ENCODE results near the gene ST6GALNAC6. TPM values are rescaled to one million over a fixed set of nuclear protein-coding genes. Genes with fewer than 3 reads are reported as not detected.

The ST6GALNAC6 gene
- total RNA-seq, 4 donors from 2014 or later, result 7.7 to 88.3 (median 18.9) TPM

- Histone ChIP-seq H3K27ac (peak overlapping the region in 1 of 4 donors; percentile 92), H3K4me3 (no peak overlapping the region), H3K36me3 (peaks cover 0 to 40% (median 0%) of the 10 kb centered on the region in 3 donors), H3K27me3 (no peaks in the 10 kb centered on the region), H3K9me3 (no peaks in the 10 kb centered on the region), H3K4me1 (peaks cover 0 to 51% (median 43%) of the 10 kb centered on the region in 4 donors)
- no peak for DNase-seq
- no peak for TF ChIP-seq POLR2A (IDR thresholded peaks at IDR 0.05)
- TF ChIP-seq CTCF (IDR thresholded peaks at IDR 0.05), result no peak
Observed at GRCh38 chr9:127907867-127908659, 8.7 kb upstream of the ST6GALNAC6 start.

- H3K36me3 ChIP-seq, result peaks cover 0 to 21% (median 0%) of the 10 kb centered on the region in 3 donors
- H3K27me3 ChIP-seq, result no peaks in the 10 kb centered on the region
- peak in 2 of 3 donors; percentile 73 to 76 for DNase-seq
- peak overlapping the region; percentile 76 to 96 (median 88) for H3K27ac ChIP-seq
- peak overlapping the region in 3 of 4 donors; percentile 10 to 27 (median 16) for H3K4me3 ChIP-seq
- no peaks in the 10 kb centered on the region for H3K9me3 ChIP-seq
- peaks cover 0 to 57% (median 46%) of the 10 kb centered on the region in 4 donors for H3K4me1 ChIP-seq
- no peak for TF ChIP-seq CTCF (IDR thresholded peaks at IDR 0.05)
- no peak for TF ChIP-seq POLR2A (IDR thresholded peaks at IDR 0.05)
Observed at GRCh38 chr9:127905788-127906191, 6.4 kb upstream of the ST6GALNAC6 start.

- DNase-seq, result peak in 2 of 3 donors; percentile 67 to 78
- H3K4me1 ChIP-seq, result peaks cover 0 to 57% (median 49%) of the 10 kb centered on the region in 4 donors
Observed at GRCh38 chr9:127905004-127905728, 5.8 kb upstream of the ST6GALNAC6 start.

GRCh38 chr9:127904561-127905003, 5.2 kb upstream of the ST6GALNAC6 start:
- H3K27ac ChIP-seq, result peak overlapping the region; percentile 76 to 96 (median 88)
- H3K27me3 ChIP-seq, result no peaks in the 10 kb centered on the region
- TF ChIP-seq CTCF (IDR thresholded peaks at IDR 0.05) (no peak), POLR2A (IDR thresholded peaks at IDR 0.05) (no peak)
- peak overlapping the region; percentile 9 to 34 (median 16) for H3K4me3 ChIP-seq
- H3K36me3 ChIP-seq, result peaks cover 0 to 9% (median 0%) of the 10 kb centered on the region in 3 donors
- DNase-seq, result no peak
- no peaks in the 10 kb centered on the region for H3K9me3 ChIP-seq
- H3K4me1 ChIP-seq, result peaks cover 0 to 57% (median 52%) of the 10 kb centered on the region in 4 donors

More at GRCh38 chr9:127905004-127905728, 5.8 kb upstream of the ST6GALNAC6 start:
- TF ChIP-seq POLR2A (IDR thresholded peaks at IDR 0.05), result no peak
- TF ChIP-seq CTCF (IDR thresholded peaks at IDR 0.05), result no peak
- H3K9me3 ChIP-seq, result no peaks in the 10 kb centered on the region
- peak overlapping the region; percentile 10 to 34 (median 18) for H3K4me3 ChIP-seq
- H3K27me3 ChIP-seq, result no peaks in the 10 kb centered on the region
- H3K36me3 ChIP-seq, result peaks cover 0 to 14% (median 0%) of the 10 kb centered on the region in 3 donors
- H3K27ac ChIP-seq, result peak overlapping the region; percentile 76 to 96 (median 88)

Measured in Peyer's patch (tissue), 4 donors.